ENCODE data around the gene SLC25A34. TPM values are rescaled to one million over a fixed set of nuclear protein-coding genes. Genes with fewer than 3 reads are reported as not detected.

Gene SLC25A34
- total RNA-seq, 4 donors from 2014 or later, result 12.9 to 73.3 (median 36.2) TPM

DNA sequence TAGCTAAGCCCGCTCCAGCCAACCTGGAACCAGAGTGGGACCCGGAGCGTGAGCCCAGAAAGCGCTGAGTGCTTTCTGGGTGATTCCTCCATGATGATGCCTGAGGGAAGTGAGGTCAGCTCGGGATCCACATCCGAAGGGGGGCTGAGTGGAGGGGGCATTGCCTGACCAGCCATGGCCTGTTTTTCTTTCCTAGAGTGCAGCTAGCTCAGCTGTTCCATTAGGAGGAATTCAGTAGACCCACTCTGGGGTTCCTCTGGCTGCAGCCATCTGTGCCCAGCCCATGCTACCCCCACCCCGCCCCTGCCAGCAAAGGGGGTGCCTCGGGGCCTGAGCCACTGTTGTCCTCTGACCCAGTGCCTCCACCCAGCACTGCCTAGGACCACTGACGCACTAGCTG, 9.6 kb upstream of the SLC25A34 start:
- TF ChIP-seq, protein P1, sequence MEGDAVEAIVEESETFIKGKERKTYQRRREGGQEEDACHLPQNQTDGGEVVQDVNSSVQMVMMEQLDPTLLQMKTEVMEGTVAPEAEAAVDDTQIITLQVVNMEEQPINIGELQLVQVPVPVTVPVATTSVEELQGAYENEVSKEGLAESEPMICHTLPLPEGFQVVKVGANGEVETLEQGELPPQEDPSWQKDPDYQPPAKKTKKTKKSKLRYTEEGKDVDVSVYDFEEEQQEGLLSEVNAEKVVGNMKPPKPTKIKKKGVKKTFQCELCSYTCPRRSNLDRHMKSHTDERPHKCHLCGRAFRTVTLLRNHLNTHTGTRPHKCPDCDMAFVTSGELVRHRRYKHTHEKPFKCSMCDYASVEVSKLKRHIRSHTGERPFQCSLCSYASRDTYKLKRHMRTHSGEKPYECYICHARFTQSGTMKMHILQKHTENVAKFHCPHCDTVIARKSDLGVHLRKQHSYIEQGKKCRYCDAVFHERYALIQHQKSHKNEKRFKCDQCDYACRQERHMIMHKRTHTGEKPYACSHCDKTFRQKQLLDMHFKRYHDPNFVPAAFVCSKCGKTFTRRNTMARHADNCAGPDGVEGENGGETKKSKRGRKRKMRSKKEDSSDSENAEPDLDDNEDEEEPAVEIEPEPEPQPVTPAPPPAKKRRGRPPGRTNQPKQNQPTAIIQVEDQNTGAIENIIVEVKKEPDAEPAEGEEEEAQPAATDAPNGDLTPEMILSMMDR (IDR thresholded peaks at IDR 0.05), result no peak
- TF ChIP-seq POLR2A (IDR thresholded peaks at IDR 0.05) (no peak), POLR2AphosphoS5 (IDR thresholded peaks at IDR 0.05) (no peak), EP300 (IDR thresholded peaks at IDR 0.05; ENCODE audit: low read depth) (no peak)
- Histone ChIP-seq H3K4me1 (no peaks in the 10 kb centered on the region), H3K36me3 (peaks cover 0 to 45% (median 22%) of the 10 kb centered on the region in 4 donors), H3K4me3 (no peak overlapping the region), H3K27me3 (no peaks in the 10 kb centered on the region), H3K27ac (no peak overlapping the region), H3K9me3 (no peaks in the 10 kb centered on the region)
- DNase-seq, result no peak
- intact Hi-C loops (cut with DNase I; ENCODE audit: low total_unique reads) (no loop called here), in situ Hi-C loops (cut with MboI; ENCODE audit: low pct_ligation_motif_present in 1 of 4, low pct_unique_long_range_greater_than_20kb in 1 of 4, low sequenced_read_pairs in 3 of 4) (no loop called here)
- WGBS, 2 donors (ENCODE audit: low coverage in 1 of 2), result 93% methylated on average over 9 of the region's 9 CpGs; no CpG with 5 or more reads in 1 of the 2 donors

DNA sequence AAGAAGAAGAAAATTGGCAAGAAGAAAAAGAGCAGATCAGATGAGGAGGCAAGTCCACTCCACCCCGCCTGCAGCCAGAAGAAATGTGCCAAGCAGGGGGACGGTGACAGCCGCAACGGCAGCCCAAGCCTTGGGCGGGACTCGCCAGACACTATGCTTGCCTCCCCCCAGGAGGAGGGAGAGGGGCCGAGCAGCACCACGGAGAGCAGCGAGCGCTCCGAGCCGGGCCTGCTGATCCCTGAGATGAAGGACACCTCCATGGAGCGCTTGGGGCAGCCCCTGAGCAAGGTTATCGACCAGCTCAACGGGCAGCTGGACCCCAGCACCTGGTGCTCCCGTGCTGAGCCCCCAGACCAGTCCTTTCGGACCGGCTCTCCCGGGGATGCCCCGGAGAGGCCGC, 9.0 kb upstream of the SLC25A34 start:
- Histone ChIP-seq H3K4me1 (no peaks in the 10 kb centered on the region), H3K36me3 (peaks cover 0 to 48% (median 23%) of the 10 kb centered on the region in 4 donors), H3K4me3 (no peak overlapping the region), H3K27ac (no peak overlapping the region), H3K9me3 (no peaks in the 10 kb centered on the region), H3K27me3 (no peaks in the 10 kb centered on the region)
- WGBS, 2 donors (ENCODE audit: low coverage in 1 of 2), result 91% methylated on average over 20 of the region's 21 CpGs; no CpG with 5 or more reads in 1 of the 2 donors
- DNase-seq, result no peak
- TF ChIP-seq EP300 (IDR thresholded peaks at IDR 0.05; ENCODE audit: low read depth) (no peak), POLR2AphosphoS5 (IDR thresholded peaks at IDR 0.05) (no peak), POLR2A (IDR thresholded peaks at IDR 0.05) (no peak)
- TF ChIP-seq, protein P1 (IDR thresholded peaks at IDR 0.05), result no peak
- in situ Hi-C loops (cut with MboI; ENCODE audit: low pct_ligation_motif_present in 1 of 4, low pct_unique_long_range_greater_than_20kb in 1 of 4, low sequenced_read_pairs in 3 of 4), result no loop called here
- intact Hi-C loops (cut with DNase I; ENCODE audit: low total_unique reads), result no loop called here

DNA sequence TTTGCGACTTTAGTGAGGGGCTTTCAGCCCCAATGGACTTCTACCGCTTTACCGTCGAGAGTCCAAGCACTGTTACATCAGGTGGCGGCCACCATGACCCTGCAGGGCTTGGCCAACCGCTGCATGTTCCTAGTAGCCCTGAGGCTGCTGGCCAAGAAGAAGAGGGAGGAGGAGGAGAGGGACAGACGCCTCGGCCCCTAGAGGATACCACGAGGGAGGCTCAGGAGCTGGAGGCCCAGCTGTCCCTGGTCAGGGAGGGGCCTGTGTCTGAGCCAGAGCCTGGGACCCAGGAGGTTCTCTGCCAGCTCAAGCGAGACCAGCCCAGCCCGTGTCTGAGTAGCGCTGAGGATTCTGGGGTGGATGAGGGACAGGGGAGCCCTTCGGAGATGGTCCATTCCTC, 8.6 kb upstream of the SLC25A34 start:
- Histone ChIP-seq H3K9me3 (no peaks in the 10 kb centered on the region), H3K27ac (no peak overlapping the region), H3K4me3 (no peak overlapping the region), H3K36me3 (peaks cover 0 to 52% (median 25%) of the 10 kb centered on the region in 4 donors), H3K27me3 (no peaks in the 10 kb centered on the region), H3K4me1 (no peaks in the 10 kb centered on the region)
- TF ChIP-seq EP300 (IDR thresholded peaks at IDR 0.05; ENCODE audit: low read depth) (no peak), POLR2A (IDR thresholded peaks at IDR 0.05) (no peak), POLR2AphosphoS5 (IDR thresholded peaks at IDR 0.05) (no peak)
- TF ChIP-seq, protein P1 (IDR thresholded peaks at IDR 0.05), result no peak
- no peak for DNase-seq
- in situ Hi-C loops (cut with MboI; ENCODE audit: low pct_ligation_motif_present in 1 of 4, low pct_unique_long_range_greater_than_20kb in 1 of 4, low sequenced_read_pairs in 3 of 4) (no loop called here), intact Hi-C loops (cut with DNase I; ENCODE audit: low total_unique reads) (no loop called here)
- WGBS, 2 donors (ENCODE audit: low coverage in 1 of 2), result 91% methylated on average over 13 of the region's 13 CpGs; no CpG with 5 or more reads in 1 of the 2 donors

DNA sequence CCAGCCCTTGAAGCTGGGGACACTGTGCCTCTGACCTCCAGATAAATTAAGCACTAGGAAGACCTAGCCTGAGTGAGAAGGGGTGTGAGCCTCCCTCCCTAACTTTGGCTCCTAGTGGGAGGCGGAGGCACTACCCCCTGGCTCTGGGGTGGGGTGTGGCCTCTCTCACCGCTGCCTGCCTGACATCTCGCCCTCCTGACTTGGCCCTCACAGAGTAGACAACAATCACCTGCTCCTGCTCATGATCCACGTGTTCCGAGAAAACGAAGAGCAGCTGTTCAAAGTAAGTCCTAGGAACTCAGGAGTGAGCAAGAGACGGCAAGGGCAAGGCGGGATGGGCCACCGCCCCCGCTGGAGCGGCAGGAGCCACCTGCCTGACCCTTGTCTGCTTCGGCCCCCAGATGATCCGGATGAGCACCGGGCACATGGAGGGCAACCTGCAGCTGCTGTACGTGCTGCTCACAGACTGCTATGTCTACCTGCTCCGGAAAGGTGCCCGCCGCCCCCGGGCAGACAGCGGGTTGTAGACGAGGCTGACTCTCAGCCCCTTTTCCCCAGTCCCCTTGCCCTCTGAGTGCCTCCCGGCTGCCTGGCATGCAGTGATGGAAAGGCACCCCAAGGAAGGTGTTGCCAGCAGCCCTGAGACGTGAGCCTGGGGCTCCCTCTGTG, 8.1 kb upstream of the SLC25A34 start:
- no peak for DNase-seq
- H3K4me1 ChIP-seq, result no peaks in the 10 kb centered on the region
- in situ Hi-C loops (cut with MboI; ENCODE audit: low pct_ligation_motif_present in 1 of 4, low pct_unique_long_range_greater_than_20kb in 1 of 4, low sequenced_read_pairs in 3 of 4), result no loop called here
- no peak overlapping the region for H3K4me3 ChIP-seq
- intact Hi-C loops (cut with DNase I; ENCODE audit: low total_unique reads), result no loop called here
- H3K9me3 ChIP-seq, result no peaks in the 10 kb centered on the region
- WGBS, 2 donors (ENCODE audit: low coverage in 1 of 2), result 90 to 93% methylated on average over 8 to 22 of the region's 23 CpGs
- H3K27me3 ChIP-seq, result no peaks in the 10 kb centered on the region
- peaks cover 0 to 52% (median 26%) of the 10 kb centered on the region in 4 donors for H3K36me3 ChIP-seq
- no peak overlapping the region for H3K27ac ChIP-seq
- TF ChIP-seq, protein P1 (IDR thresholded peaks at IDR 0.05), result no peak
- TF ChIP-seq EP300 (IDR thresholded peaks at IDR 0.05; ENCODE audit: low read depth) (no peak), POLR2AphosphoS5 (IDR thresholded peaks at IDR 0.05) (no peak)
